ENCODE results near the gene FXYD6.

FXYD6 gene

DNA sequence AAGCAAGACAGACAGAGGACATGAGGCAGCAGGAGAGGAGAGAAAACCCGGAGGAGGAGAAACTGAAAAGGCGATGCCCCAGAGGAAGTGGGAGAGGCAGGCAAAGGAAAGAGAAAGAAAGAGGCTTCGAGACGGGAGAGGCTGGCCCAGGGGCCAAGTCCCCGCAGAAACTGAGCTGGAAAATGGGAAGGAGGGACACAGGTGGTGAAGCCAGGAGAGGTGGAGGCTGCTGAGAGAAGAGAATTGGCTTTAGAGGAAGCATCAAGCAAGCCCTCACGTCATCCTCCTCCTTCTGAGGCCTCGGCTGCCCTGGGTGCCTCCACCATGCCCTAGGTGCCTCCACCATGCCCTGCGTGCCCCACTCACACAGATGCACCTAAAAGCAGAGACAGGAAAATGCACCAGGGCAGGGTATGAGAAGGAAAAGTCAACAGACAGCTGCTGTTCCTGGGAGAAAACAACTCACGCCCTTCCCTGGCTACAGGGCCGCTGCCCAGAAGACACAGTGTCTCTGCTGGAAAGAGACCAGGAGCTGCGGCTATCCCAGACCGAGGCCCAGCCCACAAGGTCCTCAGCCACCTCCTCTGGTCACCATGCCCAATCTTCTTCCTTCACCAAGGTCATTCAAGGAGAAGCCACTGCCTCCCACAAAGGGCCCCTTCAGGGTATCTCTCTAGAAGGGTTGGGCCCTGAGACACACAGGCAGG lies 14.3 kb downstream of the FXYD6 start:
- peaks cover 8% of the 10 kb centered on the region for H3K27me3 Mint-ChIP-seq (ENCODE audit: low read depth)
- no peak overlapping the region for H3K27ac Mint-ChIP-seq
- H3K4me3 Mint-ChIP-seq: no peak overlapping the region

DNA sequence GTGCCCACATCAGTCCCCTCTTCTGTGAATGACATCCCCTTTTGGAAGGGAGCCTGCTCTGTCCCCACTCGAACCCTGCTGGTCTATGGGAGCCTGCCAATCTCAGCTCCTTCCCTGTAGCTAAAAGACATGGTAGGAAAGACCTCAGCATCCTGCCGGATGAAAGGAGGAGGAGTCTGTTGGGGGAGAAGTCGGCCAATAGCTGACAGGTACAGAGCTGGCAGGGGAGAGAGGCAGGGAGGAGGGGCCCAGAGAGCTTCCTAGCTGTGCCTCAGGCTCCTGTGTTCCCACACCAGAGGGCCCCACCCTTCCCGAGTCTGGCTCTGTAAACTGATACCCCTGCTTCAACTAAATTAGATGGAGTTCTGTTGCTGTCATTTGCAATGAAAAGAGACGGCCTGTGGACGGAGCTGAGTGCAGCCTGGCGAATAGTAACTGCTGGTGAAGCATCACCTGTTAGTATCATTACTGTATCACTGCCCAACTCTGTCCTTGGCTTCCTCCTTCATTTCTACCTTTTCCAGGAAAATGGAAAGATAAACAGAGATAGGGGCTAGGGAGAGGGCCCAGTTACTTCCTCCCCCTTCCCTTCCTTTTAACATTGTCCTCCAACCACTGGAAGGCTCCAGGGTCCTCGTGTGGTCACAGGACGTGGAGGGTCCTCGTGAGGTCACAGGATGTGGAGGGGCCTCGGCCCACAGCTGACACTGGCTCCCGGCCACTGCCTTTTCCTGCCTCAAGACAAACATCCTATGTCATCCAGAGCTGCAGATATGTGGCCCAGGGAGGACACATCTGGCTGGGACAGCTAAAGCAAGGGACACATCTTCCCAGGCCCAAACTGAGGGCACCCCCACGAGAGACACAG lies 15.1 kb downstream of the FXYD6 start:
- H3K36me3 Mint-ChIP-seq (ENCODE audit: low read depth): no peaks in the 10 kb centered on the region
- peaks cover 8% of the 10 kb centered on the region for H3K27me3 Mint-ChIP-seq (ENCODE audit: low read depth)
- H3K27ac Mint-ChIP-seq: no peak overlapping the region
- DNase-seq (ENCODE audit: low spot score): no peak
- H3K4me3 Mint-ChIP-seq: no peak overlapping the region
- H3K4me1 Mint-ChIP-seq (ENCODE audit: low read depth): peaks cover 3% of the 10 kb centered on the region
- no peaks in the 10 kb centered on the region for H3K9me3 Mint-ChIP-seq

More for the DNA sequence above, 14.3 kb downstream of the FXYD6 start:
- peaks cover 3% of the 10 kb centered on the region for H3K4me1 Mint-ChIP-seq (ENCODE audit: low read depth)
- no peak for DNase-seq (ENCODE audit: low spot score)
- H3K36me3 Mint-ChIP-seq (ENCODE audit: low read depth): no peaks in the 10 kb centered on the region
- H3K9me3 Mint-ChIP-seq: no peaks in the 10 kb centered on the region

DNA sequence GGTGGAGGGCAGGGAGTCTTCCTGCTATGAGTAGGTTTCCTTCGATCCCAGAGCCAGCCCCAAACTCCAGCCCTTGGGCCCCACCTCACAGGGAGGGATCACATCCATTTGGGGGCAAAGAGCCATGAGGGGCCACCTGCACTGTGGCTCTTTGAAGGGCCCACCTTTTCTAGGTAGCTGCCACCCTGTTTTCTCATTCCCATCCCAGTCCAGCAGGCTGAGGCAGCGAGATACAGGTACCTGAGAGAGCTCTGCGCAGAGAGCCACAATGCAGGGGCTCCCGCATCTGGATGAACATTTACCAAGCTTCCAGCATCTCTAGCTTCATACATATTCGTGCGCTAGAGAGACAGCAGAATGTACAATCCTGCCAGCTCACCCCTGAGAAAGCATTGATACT lies 16.3 kb downstream of the FXYD6 start:
- Mint-ChIP-seq H3K27ac (no peak overlapping the region), H3K36me3 (ENCODE audit: low read depth) (no peaks in the 10 kb centered on the region), H3K9me3 (no peaks in the 10 kb centered on the region), H3K4me1 (ENCODE audit: low read depth) (peaks cover 3% of the 10 kb centered on the region), H3K27me3 (ENCODE audit: low read depth) (peaks cover 8% of the 10 kb centered on the region), H3K4me3 (no peak overlapping the region)
- DNase-seq (ENCODE audit: low spot score): no peak

DNA sequence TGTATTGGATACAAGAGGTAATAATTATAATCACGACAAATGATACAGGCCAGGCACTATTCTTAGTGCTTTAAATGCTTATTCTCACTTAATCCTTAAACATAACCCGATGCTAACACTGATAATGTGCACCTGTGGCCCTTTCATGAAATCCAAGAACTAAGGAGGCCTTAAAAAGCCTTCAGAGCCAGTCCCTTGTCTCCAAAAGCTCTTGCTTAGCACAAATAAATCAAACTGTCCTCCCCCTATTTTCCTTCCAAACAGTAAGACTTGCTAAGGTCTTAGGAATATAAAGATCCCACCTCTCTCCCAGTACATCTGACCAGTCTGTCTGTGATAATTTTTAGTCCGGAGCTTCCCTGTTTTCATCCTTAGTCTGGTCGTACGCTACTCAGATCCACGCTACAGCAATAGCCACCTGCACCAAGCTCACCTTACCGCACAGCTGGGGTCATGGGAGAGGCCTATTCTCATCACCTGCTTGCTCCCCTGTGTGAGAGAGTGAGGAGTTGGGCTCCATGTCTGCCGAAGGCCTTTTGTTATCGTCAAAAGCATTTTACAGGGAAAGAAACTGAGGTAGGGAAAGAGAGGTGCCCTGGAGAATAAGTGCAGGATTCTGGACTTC lies 16.9 kb downstream of the FXYD6 start:
- no peak overlapping the region for H3K4me3 Mint-ChIP-seq
- peaks cover 9% of the 10 kb centered on the region for H3K27me3 Mint-ChIP-seq (ENCODE audit: low read depth)
- no peak overlapping the region for H3K27ac Mint-ChIP-seq
- DNase-seq (ENCODE audit: low spot score): no peak
- no peaks in the 10 kb centered on the region for H3K9me3 Mint-ChIP-seq
- H3K36me3 Mint-ChIP-seq (ENCODE audit: low read depth): no peaks in the 10 kb centered on the region
- peaks cover 3% of the 10 kb centered on the region for H3K4me1 Mint-ChIP-seq (ENCODE audit: low read depth)

DNA sequence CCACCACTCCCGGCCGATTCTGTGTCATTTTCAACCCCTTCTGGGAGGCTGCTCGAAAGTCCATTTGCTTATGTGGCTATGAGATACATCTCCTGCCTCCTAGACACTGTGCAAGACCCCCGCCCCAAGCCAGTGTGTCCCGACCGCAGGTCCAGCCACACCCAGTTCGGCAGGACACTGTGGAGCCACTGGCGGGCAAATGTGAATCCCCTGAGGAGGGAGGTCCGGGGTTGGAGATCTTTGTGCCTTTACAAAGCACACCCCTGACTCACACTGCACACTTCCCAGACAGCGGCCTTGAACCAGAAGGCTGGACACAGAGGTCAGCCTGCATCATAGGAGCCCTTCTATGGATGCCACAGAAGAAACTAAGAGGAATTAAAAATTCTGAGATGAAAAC lies 17.4 kb downstream of the FXYD6 start:
- peaks cover 8% of the 10 kb centered on the region for H3K27me3 Mint-ChIP-seq (ENCODE audit: low read depth)
- H3K27ac Mint-ChIP-seq: no peak overlapping the region
- no peak overlapping the region for H3K4me3 Mint-ChIP-seq
- no peaks in the 10 kb centered on the region for H3K9me3 Mint-ChIP-seq
- peaks cover 3% of the 10 kb centered on the region for H3K4me1 Mint-ChIP-seq (ENCODE audit: low read depth)
- no peaks in the 10 kb centered on the region for H3K36me3 Mint-ChIP-seq (ENCODE audit: low read depth)
- no peak for DNase-seq (ENCODE audit: low spot score)

DNA sequence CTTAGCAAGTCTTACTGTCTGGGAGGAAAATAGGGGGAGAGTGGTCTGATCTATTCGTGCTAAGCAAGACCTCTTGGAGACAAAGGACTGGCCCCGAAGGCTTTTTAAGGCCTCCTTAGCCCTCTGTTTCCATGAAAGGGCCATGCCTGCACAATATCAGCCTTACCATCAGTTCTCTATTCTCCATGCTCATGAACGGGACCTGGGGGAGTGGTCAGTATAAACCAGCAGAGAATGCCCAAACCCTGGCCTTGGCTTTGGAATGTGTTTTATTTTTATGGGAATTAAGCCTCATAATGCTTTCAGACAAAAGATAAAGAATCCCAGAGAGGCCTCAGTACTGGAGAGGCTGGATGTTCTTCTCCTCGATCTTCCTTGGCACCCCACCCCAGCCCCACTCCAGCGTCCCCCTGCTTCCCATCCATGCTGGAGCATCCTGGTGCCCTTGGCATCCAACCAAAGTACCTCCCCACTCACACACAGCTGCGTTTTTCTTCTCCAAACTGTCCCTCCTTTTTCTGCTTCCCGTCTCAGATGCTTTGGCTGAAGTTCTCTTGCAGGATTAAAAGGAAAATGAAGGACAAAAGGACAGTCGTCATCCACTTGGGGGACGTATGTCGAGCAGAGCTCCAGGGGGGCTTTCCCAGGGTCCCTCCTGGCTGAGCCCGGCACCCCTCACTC lies 18.6 kb downstream of the FXYD6 start:
- Mint-ChIP-seq H3K9me3 (peaks cover 2% of the 10 kb centered on the region), H3K27me3 (ENCODE audit: low read depth) (peaks cover 5% of the 10 kb centered on the region), H3K27ac (no peak overlapping the region), H3K4me1 (ENCODE audit: low read depth) (peaks cover 3% of the 10 kb centered on the region), H3K4me3 (no peak overlapping the region), H3K36me3 (ENCODE audit: low read depth) (no peaks in the 10 kb centered on the region)
- no peak for DNase-seq (ENCODE audit: low spot score)

DNA sequence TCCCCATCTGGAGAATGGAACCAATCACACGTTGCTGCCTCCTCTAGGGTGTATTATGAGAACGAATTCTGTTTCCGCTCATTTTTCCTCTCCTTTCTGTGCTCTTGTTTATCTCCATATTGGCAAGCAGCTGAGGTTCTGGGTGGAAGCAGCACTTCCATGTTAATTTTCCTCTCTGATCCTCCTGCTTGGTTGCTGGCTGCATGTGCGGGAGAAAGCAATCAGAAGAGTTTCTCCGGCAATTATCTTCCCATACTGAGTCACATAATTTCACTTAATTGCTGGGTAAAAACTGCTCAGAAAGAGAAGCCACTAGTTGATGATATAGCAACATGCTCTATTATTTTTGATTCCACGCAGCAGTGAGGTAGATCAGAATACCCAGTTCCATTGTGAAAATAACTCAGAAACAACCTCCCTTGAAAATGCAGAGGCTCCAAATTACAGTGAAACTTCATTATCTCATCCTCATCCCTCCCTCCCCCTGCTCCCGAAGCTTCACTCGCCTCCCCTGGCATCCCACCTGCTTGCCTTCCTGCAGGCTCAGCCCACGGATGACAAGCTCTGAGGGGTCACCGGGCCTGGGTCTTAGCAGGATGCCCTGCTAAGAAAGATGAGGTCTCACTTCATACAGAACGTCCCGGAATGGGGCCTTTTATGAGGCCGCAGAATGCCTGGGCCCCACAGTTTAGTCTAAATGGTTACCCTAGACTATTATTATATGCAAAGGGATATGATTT lies 20.4 kb downstream of the FXYD6 start:
- Mint-ChIP-seq H3K4me1 (ENCODE audit: low read depth) (no peaks in the 10 kb centered on the region), H3K4me3 (no peak overlapping the region), H3K27me3 (ENCODE audit: low read depth) (peaks cover 11% of the 10 kb centered on the region), H3K9me3 (peaks cover 8% of the 10 kb centered on the region), H3K27ac (no peak overlapping the region), H3K36me3 (ENCODE audit: low read depth) (no peaks in the 10 kb centered on the region)
- no peak for DNase-seq (ENCODE audit: low spot score)

DNA sequence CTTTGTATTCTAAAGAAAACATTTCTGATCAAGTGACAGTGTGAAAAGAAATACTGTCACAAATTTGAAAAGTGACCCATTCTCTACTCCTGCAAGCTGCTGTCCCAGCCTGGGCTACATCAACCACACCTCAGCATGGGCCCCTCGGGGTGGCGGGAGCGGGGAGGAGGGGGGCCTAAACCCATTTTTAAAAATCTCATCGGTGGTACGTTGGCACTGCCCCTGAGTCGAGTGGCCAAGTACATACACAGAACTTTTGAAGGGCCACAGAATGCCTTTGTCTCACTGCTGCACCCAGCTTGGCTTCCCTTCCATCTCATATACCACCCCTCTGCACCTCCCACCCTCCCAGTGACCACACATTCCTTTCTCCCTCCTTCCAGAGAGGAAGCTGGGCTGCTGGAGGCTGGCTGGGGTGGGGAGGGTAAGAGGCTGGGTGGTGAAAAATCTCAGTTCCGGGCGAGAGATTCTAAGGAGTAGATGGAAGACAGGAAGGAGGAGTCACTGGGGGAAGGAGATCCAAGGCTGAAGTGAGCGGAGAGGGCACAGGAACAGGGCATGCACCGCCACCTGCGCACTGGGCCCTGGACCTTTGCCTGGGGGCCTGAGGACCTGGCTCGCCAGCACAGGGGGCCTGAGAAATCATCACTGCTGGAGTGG lies 21.1 kb downstream of the FXYD6 start:
- DNase-seq (ENCODE audit: low spot score): no peak
- Mint-ChIP-seq H3K27me3 (ENCODE audit: low read depth) (peaks cover 11% of the 10 kb centered on the region), H3K4me1 (ENCODE audit: low read depth) (no peaks in the 10 kb centered on the region), H3K4me3 (no peak overlapping the region), H3K27ac (no peak overlapping the region), H3K36me3 (ENCODE audit: low read depth) (no peaks in the 10 kb centered on the region), H3K9me3 (peaks cover 8% of the 10 kb centered on the region)

DNA sequence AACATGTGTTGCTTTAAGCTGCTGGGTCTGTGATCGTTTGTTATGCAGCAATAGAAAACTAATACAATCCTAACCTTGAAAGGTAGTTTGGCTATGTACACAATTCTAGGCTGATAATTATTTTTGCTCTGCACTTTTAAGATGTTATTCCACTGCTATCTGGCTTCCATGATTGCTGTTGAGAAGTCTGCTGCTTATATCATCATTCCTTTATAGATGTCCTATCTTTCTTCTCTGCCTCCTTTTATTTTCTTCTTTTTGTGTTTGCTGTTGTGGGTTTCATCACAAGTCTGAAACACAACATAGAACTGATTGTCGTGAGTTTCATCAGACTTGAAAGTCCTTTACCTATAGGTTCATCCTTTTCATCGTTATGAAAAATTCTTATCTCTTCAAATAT lies 24.1 kb downstream of the FXYD6 start:
- Mint-ChIP-seq H3K4me1 (ENCODE audit: low read depth) (peaks cover 3% of the 10 kb centered on the region), H3K4me3 (no peak overlapping the region), H3K36me3 (ENCODE audit: low read depth) (no peaks in the 10 kb centered on the region), H3K27ac (no peak overlapping the region), H3K9me3 (peaks cover 8% of the 10 kb centered on the region), H3K27me3 (ENCODE audit: low read depth) (peaks cover 11% of the 10 kb centered on the region)
- DNase-seq (ENCODE audit: low spot score): no peak

DNA sequence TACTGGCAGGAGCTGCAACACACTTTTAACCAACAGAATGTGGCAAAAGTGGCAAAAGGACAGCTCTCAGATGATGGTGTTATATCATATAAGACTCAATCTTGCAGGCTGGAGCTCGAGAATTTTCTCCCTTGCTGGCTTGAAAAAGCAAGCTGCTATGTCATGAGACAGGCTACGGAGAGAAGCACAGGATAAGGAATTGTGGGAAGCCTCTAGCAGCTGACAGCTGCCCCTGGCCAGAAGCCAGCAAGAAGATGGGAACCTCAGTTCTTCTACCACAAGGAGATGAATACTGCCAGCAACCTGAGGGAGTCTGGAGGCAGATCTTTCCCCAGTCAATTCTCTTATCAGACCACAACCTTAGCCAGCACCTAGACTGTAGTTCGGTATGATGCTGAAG lies 24.6 kb downstream of the FXYD6 start:
- Mint-ChIP-seq H3K27ac (no peak overlapping the region), H3K9me3 (peaks cover 8% of the 10 kb centered on the region), H3K4me3 (no peak overlapping the region), H3K27me3 (ENCODE audit: low read depth) (peaks cover 12% of the 10 kb centered on the region), H3K36me3 (ENCODE audit: low read depth) (no peaks in the 10 kb centered on the region), H3K4me1 (ENCODE audit: low read depth) (peaks cover 3% of the 10 kb centered on the region)
- no peak for DNase-seq (ENCODE audit: low spot score)

DNA sequence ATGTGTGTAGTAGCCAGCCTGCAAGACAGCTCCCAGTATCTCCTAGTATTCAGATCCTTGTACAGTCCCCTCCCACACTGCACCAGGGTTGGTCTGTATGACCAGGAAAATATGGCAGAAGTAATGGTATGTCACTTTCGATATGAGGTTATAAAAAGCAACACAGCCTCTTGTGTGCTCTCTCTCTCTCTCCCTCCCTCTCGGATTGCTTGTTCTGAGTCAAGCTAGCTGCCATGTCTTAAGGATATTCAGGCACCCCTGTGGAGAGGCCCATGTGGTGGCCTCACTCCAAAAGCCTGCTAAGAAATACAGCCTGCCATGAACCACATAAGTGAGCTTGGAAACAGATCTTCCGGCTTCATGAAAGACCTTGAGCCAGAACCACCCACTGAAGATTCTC lies 25.4 kb downstream of the FXYD6 start:
- H3K4me3 Mint-ChIP-seq: no peak overlapping the region
- H3K9me3 Mint-ChIP-seq: peaks cover 8% of the 10 kb centered on the region
- H3K36me3 Mint-ChIP-seq (ENCODE audit: low read depth): no peaks in the 10 kb centered on the region
- peaks cover 3% of the 10 kb centered on the region for H3K4me1 Mint-ChIP-seq (ENCODE audit: low read depth)
- peaks cover 15% of the 10 kb centered on the region for H3K27me3 Mint-ChIP-seq (ENCODE audit: low read depth)
- no peak overlapping the region for H3K27ac Mint-ChIP-seq
- DNase-seq (ENCODE audit: low spot score): no peak

DNA sequence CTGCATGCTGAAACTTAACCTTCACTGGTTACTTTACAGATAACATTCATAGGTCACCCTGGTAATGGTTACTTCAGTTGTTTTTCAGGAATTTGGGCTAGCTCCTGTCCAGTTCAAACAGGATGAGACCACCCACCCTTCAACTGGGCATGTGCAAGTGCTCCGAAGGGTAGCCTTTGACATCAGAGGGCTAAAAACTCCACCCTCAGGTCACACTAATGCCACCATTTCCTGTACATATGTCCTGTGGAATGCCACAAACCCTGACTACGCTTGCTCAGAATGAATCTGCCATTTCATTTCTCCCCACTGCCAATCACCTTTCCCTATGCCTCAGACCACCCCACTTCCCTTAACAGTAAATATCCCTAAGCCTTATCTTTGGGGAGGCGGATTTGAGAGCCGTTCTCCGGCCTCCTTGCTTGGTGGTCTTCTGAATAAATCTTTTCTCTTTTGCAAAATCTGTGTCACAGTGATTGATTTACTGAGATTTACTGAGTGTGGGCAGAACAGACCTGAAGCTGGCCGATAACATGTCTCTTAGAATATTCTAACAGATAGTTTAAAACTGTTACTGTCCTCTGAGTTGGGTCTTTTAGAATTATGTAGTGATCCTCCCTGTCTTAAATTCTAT lies 26.6 kb downstream of the FXYD6 start:
- no peaks in the 10 kb centered on the region for H3K36me3 Mint-ChIP-seq (ENCODE audit: low read depth)
- H3K4me1 Mint-ChIP-seq (ENCODE audit: low read depth): peaks cover 3% of the 10 kb centered on the region
- H3K4me3 Mint-ChIP-seq: no peak overlapping the region
- H3K27ac Mint-ChIP-seq: no peak overlapping the region
- DNase-seq (ENCODE audit: low spot score): no peak
- peaks cover 8% of the 10 kb centered on the region for H3K9me3 Mint-ChIP-seq
- H3K27me3 Mint-ChIP-seq (ENCODE audit: low read depth): peaks cover 15% of the 10 kb centered on the region
